IPS DF 19.7 (cell line): ENCODE measurements around the gene TFDP2.
A peak's percentile ranks its signal among the peaks of the same experiment; 100 is the strongest.
"Not testable (repeated sequence)": the region's sequence is repeated elsewhere in the genome, so short reads cannot be mapped to it uniquely, and the experiment has no call there.

Experiments used
- DNase-seq: peaks from one replicate; pipeline ENCODE4 v3.0.0-alpha.2; 2013; ENCODE audit warnings: low read depth, low spot score

Gene TFDP2

GRCh38 chr3:142075656-142076055, 73.7 kb downstream of the TFDP2 start:
- not testable (repeated sequence) for DNase-seq

GRCh38 chr3:142072816-142073215, 76.5 kb downstream of the TFDP2 start:
- no peak for DNase-seq

- no peak for DNase-seq
Observed at GRCh38 chr3:142065932-142066331, 83.4 kb downstream of the TFDP2 start.

- no peak for DNase-seq
Observed at GRCh38 chr3:142065344-142065743, 84.0 kb downstream of the TFDP2 start.

- DNase-seq = no peak
Observed at GRCh38 chr3:142064454-142064853, 84.9 kb downstream of the TFDP2 start.

GRCh38 chr3:142057331-142057725, 92.0 kb downstream of the TFDP2 start:
- DNase-seq = no peak

- DNase-seq = no peak
Observed at GRCh38 chr3:142056656-142057330, 92.6 kb downstream of the TFDP2 start.

- DNase-seq = no peak
Observed at GRCh38 chr3:142053835-142054234, 95.5 kb downstream of the TFDP2 start.

GRCh38 chr3:142053244-142053643, 96.1 kb downstream of the TFDP2 start:
- no peak for DNase-seq

- DNase-seq = no peak
Observed at GRCh38 chr3:142051351-142051750, 98.0 kb downstream of the TFDP2 start.

- DNase-seq = no peak
Observed at GRCh38 chr3:142047021-142047369, 102.3 kb downstream of the TFDP2 start.

GRCh38 chr3:142046320-142047020, 102.9 kb downstream of the TFDP2 start:
- no peak for DNase-seq

- no peak for DNase-seq
Observed at GRCh38 chr3:142040941-142041491, 108.3 kb downstream of the TFDP2 start.

- DNase-seq = no peak
Observed at GRCh38 chr3:142035308-142035922, 113.9 kb downstream of the TFDP2 start.

GRCh38 chr3:142033292-142033691, 116.1 kb downstream of the TFDP2 start:
- DNase-seq = no peak

GRCh38 chr3:142031575-142031974, 117.8 kb downstream of the TFDP2 start:
- no peak for DNase-seq

- DNase-seq = no peak
Observed at GRCh38 chr3:142029791-142030190, 119.6 kb downstream of the TFDP2 start.

GRCh38 chr3:142029052-142029642, 120.2 kb downstream of the TFDP2 start:
- no peak for DNase-seq

- peak; percentile 81 for DNase-seq
Observed at GRCh38 chr3:142028243-142028777, 121.0 kb downstream of the TFDP2 start.

- DNase-seq = no peak
Observed at GRCh38 chr3:142027735-142028134, 121.6 kb downstream of the TFDP2 start.

GRCh38 chr3:142027300-142027699, 122.0 kb downstream of the TFDP2 start:
- DNase-seq = no peak

GRCh38 chr3:142026333-142026732, 123.0 kb downstream of the TFDP2 start:
- no peak for DNase-seq
